ENCODE measurements around the gene GRIN3A.
"Not testable (repeated sequence)": the region's sequence is repeated elsewhere in the genome, so short reads cannot be mapped to it uniquely, and the experiment has no call there.

The GRIN3A gene

DNA sequence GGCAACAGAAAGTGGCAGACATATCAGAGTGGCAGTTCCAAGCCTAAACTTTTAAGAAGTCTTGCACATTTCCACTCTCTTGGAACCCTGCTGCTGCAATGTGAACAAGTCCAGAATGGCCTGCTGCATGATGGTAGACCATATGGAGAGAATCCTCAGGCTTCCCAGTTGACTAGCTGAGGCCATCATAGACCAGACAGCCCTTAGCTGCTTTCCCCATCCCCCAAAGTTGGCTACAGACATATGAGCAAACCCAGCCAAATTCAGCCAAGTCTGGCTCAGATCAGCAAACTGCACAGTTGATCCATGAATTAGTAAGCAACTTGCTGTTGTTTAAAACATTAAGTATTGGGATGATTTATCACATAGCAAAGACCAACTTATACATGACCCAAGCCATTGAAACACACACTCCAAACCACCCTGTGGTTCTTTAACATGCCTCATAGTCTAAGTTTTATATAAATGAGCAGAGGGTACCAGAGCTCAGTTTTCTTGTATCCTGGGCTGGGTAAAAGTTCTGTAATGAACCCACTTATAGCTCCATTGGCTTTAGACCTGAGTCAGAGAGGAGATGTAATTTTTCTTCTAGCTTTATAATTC is 163.6 kb downstream of the GRIN3A start:
- ATAC-seq, result no peak

DNA sequence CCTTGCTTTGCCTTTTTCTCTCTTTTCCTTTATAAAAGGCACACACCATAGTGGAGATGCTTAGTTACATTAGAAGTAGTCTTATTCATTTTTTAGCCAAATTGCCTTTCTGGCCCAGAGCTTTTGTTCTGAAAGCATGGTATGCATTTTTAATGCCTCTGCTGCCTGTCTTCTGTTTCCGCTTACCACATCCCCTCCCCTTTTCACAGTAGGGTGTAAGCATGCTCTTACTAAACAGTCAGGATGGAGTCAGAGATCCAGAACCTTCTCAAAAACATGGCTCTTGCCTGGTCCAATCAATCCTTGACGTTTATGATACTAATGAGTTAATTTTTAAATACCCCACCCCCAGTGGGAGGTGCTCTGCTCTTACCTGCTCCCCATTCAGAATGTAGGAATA is 166.1 kb downstream of the GRIN3A start:
- ATAC-seq, result peak; percentile 35 to 61

DNA sequence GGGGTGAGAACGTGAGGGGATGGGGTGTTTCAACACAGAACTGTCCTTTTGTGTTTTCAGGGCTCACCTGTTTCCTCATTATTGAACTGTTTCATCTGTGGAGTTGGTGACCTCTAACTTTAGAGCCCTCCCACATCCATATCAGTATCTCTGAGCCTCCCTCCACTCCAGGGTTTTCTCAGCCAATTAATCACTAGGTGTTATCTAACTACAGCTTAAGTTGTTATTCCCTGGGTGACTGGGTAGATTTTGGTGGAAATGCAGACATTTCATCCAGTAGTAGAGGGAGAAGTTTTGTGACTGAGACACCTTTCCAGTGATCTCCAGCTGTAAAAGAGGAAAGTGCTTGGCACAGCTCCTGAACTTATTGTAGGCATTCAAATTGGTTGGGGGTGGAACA is 167.3 kb downstream of the GRIN3A start:
- ATAC-seq, result no peak

DNA sequence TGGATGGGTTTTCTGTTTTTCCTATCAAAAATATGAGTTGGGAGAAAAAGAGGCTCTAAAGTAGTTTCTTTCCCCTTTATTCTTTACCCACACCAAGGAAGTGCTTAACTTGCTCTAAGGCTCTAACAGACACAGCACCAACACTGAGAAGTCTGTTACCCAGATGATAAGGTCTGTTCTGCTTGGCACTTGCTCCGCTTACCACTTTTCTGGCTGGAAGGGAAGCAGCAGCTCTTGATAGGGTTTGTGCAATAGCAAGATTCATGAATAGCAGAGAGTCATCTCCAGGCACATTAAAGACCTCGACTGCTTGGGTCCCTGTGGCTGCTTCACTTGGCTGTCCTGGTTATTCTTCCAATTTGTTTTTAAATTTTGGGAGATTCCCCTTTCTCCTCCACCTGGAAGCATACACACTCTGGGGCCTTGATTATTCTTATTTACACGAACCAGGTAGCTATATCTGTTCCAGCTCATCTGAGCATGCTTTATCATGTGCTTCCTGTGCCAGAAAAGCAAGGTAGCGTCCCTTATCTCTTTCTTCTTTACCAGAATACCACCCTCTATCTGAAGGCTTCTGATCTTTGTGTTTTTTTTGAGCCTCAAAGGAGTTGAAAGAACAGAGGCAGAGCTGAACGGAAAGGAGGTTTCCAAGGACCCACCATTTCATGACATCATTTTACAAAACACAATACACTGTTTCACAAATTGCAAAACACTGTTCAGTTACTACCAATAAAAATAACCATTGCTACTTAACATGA is 168.5 kb downstream of the GRIN3A start:
- no peak for ATAC-seq

DNA sequence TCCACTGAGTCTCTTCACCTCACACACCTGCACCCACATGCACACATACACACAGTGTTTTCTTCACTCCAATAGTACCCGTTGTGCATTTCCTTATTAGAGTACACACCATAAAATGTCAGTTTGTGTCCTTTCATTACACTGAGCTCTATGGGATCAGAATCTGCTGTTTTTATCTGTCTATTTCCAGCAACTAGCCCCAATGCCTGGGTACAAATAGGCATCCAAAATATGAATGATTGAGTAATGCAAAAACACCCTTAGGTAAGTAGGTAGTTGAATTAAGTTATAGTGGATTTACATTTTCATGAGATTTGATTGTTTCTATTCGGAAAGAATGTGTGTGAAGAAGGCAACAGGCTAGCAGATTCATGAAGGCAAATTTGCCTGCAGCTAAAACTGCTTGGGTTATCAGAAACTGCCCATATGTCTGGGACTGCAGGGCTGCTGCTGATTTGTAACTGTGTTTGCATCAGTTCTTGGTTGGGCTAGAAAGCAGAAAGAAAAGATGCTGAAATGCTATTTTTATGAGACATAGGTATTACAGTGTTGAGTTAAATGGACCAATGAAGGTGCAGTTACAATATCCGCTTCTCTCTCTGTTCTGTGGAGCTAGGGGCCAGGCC is 170.6 kb downstream of the GRIN3A start:
- no peak for ATAC-seq

DNA sequence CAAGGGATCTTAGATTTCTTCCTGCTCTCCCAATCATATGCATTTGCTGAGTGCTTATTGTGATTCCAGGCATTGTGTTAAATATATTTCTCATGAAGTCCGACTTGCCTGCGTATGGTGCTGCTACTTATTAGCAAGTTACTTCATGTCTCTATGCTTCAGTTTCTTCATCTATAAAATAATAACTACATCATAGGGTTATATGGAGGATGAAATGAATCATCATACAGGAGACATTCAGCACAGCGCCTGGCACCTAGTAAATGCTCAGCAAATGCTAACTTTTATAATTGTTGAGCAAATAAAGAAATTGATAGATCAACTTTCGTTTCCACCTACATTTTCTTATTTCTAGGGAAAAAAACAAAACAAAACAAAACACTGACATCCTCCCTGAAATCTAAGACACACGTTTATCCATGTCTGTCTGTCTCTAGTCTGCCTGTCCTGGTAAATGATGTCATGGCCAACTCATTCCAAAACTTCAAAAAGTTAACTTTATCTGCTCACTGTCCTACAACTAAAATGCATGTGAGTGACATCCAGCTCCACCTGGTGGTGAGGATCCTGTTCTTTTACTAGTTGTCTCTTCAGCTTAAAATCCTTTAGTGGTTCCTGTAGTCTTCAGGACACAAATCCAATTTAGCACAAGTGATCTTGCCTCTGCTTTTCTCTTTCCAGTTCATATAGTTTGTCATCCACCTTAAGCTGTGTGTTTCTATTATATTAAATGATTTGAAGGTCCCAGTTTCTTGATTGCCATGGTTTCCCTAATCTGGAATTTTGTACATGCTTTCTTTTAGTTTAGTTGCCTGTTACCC is 171.3 kb downstream of the GRIN3A start:
- peak; percentile 46 to 72 for ATAC-seq

DNA sequence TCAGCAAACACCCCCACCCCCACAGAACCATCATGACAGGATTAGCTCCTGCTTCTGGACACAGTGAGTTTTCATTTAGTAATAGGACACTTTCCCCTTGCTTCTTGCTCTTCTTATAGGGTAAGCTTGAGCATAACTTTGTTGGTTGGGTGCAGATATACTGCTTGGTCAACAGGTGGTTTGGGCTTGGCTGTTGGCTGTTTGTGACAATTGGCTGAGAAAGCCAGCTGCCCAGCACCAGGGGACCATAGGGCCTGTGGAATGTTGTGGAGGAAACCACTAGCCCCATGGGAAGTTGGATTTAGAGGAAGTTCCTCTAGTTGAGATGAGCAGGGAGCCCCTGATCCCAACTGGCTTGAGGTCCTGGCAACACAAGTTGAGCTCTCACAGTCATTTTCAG is 174.2 kb downstream of the GRIN3A start:
- no peak for ATAC-seq

DNA sequence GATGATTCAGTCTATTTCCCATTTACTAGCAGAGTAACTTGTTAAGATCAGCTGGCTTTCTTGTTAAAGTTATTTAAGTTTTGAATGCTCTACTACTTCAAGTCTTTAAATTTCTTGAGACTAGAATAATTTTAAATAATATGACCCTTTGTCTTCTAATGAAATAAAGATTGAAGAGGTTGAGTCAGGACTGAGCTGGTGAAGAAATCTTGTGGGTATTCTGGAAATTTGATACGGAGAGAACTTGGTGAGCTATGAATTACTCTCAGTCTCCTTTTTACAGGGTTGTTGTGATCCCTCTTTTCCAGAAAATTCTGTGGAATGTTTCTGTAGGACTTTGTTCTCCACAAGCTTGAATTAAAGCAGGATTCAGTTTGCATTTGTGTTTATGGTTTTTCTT is 175.5 kb downstream of the GRIN3A start:
- no peak for ATAC-seq

DNA sequence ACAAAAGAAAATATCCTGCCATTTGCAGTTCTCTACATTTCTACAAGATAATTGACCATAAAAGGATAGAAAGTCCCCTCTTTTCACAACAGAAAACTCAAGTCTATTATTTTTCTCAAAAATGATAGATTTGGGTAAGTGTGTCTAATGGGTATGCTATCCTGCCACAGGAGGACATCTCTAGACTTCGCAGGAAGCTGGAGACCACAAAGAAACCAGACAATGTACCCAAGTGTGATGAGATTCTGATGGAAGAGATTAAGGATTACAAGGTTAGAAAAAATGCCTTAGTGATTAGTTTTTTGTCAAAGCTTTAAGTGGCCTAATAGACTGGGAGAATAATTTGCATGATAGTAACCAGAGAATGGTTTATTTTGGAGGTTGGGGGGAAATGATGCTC is 176.7 kb downstream of the GRIN3A start:
- no peak for ATAC-seq

DNA sequence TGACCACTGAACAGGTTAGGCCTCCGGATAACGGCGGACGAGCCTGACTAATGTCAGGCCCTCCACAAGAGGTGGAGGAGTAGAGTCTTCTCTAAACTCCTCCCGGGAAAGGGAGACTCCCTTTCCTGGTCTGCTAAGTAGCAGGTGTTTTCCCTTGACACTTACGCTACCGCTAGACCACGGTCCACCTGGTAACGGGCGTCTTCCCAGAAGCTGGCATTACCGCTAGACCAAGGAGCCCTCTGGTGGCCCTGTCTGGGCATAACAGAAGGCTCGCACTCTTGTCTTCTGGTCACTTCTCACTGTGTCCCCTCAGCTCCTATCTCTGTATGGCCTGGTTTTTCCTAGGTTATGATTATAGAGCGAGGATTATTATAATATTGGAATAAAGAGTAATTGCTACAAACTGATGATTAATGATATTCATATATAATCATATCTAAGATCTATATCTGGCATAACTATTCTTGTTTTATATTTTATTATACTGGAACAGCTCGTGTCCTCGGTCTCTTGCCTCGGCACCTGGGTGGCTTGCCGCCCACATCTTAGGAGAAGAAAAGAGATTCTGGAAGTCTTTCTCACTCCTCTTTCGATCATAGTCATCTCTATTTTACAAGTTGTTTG is 188.9 kb downstream of the GRIN3A start:
- ATAC-seq, result not testable (repeated sequence)

DNA sequence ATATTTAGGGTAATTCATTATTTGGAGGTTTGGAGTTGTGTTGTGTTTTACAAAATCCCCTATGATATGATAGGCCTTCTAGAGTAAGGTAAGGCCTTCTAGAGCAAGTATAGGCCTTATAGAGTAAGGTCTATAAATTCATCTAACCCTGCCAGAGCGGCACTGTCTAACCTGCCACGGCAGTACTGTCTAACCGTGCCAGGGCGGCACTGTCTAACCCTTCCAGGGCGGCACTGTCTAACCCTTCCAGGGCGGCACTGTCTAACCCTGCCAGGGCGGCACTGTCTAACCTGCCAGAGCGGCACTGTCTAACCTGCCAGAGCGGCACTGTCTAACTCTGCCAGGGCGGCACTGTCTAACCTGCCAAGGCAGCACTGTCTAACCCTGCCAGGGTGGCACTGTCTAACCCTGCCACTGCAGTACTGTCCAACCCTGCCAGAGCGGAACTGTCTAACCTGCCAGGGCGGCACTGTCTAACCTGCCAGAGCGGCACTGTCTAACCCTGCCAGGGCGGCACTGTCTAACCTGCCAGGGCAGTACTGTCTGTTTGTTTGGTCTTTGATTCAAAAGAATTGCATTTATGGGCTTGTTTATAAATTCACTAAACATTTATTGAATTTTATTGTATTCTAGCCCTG is 195.2 kb downstream of the GRIN3A start:
- ATAC-seq, result no peak

DNA sequence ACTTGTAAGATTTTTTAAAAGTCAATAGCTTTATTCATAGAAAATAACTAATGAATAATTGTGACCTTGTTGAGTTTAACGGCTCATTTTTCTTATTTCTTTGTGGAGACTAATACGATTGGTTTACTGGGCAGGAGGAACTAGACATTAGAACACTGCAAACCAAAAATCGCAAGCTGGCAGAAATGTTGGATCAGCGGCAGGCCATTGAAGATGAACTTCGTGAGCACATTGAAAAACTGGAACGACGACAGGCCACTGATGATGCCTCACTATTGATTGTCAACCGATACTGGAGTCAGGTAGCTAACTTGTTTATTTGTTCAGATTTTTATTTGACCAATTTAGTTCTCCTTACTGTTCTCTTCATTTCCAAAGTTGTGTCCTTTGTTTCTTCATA is 198.4 kb downstream of the GRIN3A start:
- ATAC-seq, result no peak

DNA sequence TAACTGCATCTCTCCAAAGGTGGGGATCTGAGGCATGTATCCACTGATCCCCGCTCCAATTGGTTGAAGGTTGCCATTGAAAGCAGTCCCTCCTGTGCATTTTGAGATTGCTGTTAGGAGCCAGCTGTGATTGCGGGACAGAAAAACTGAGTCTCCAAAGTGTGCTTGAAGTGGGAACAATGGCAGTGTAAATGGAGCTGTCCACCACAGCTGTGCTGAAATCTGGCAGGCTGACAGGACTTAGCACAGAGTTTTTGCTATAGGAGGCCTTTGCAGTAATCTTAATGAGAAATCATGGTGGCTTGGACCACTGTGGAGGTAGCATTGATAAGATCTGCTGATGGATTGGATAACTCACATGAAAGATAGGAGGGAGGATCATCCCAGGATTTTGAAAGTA is 201.5 kb downstream of the GRIN3A start:
- no peak for ATAC-seq

DNA sequence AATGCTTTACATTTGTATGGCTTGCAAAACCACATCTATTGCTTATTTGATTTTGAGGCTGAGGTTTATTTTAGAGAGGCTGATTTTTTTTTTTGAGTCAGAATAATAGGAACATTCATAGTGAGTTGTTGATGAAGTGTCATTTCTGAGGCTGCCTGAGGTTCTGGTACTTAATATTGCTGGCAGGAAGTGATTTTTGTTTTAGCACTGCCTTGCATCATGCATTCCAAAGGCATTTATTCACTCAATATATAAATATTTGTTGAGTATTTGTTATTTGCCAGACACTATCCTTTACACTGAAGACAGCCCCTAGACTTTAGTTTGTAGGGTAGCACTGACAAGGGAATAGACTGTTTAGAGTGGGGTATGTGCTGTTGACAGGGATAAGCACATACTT is 202.1 kb downstream of the GRIN3A start:
- ATAC-seq, result no peak

DNA sequence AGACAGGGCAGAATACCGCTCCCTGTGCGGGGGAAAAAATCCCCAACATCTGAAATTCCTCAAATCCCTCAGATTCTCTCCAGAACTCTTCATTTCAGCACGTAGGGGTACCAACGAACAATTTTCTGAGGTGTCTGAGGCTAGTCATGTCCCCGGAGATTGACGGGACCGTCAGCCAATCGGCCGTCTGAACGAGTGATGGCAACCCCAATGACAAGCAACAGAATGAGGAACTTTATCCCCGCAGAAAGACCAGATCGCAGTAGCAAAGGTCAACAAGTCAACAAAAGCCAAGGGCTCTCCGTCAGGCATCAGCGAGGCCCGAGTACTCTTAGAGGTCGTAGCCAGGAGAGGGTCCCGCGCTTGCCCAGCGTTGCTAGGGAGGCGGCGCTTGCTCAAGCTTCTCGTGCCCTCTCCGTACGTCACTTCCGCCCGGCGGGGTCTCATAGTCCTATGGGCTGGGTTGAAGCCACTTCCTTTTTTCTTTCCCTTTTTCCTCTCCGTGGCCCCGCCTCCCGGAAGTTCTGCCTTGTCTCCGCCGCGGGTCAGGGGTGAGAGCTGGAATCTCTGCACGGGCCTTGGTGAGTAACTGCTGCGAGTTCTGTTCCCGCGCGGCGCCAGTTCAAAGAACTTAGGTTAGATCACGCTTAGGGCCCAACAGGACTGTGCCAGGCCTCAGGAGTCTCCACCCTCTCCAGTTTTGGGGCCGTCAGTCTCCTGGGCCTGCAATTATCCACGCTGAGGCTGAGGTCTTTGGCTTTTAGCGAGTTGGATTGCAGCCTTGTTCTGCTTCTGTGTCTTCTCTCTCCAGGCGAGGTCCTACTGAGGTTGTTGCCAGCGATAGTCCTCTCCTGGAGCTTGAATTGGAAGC is 204.9 kb downstream of the GRIN3A start, which contains the start of gene RNF20:
RNF20 (plus strand) TSS at position 520 of the 871 bp plus-strand sequence. CDS start 1,571 bp downstream, outside the sequence.
- peak; percentile 96 for ATAC-seq

DNA sequence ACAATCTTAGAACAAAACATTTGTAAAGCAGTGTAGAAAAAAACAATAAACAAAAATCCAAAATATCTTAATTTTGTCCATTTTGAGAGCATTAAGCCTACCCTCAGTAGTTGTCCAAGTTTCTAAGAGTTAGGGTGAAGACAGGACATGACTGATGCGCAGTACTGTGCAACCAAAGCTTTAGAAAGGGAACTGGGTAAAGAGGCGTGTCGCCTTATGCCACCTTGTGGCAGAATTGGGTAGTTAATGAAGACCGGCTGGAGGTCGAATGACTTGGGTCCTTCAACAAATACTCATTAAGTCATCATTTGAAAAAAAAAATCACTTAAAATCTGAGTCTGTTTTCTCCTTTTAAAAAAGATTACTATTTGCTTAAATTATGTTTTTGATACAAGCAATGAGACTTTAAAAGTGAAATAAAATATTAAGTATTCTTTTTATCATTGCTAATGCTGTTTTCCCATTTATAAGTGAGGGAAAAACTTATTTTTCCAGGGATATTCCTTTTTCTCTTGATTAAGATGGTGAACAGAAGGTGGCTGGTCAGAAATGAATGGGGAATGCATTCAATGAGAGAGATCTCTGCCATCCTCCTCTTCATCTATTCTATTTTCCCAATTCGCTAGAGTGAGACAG is 208.3 kb downstream of the GRIN3A start:
- ATAC-seq, result peak; percentile 26 to 27

DNA sequence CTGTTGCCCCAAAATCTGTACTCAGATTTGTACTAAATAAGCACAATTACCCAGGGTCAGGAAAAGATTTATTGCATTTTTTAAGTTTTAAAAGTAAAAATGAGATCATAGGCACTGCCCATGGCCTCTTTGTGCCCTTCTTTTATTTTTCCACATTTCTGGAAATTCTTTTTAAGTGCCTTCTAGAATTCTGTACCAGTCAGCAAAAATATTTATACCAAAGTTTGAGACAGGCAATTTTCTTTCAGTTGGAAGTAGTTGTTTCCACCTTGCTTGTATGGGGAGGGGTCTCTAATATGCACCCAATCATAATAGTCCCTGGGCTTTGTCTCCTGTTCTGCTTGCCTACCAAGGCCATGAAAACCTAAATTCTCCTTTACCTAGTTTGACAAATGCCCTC is 210.4 kb downstream of the GRIN3A start:
- no peak for ATAC-seq

DNA sequence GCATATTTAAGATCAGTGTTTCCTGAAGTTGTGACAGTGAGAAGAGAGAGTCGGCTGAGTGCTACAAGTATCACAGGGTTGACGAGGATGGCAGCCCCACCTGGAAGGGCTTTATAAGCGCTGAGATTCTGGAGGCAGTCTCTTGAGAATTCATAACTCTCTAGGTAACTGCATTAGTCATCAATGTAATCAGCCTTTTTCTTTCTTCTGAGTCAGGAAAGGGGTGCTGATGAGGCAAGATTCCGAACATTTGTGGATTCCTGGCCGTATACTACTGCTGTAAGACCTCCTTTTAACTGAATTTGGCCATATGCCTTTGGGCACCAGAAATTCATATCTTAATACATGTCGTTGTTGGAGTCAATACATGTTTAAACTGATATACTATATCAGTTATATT is 211.4 kb downstream of the GRIN3A start:
- ATAC-seq, result no peak

DNA sequence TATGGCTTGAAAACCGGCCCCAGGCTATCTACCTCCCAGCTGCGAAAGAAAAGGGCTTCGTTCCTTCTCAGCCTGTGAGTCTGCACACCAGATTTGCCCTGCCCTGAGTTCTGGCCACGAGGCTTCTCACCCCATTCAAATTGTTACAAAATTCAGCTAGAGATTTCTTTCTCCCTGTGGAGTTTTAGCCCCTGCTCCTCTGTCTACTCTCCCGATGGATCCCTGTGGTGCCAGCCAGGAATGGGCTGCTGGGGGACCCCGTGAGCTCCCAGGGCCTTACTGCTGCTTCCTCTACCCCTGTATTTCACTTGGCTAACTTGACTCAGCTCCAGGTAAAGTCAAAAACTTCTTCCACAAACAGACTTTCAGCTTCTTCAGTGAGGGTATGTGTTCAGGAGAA is 214.1 kb downstream of the GRIN3A start:
- no peak for ATAC-seq

All from activated CD4-positive, CD25-positive, alpha-beta regulatory T cell treated with anti-CD3 and anti-CD28 coated beads, Interleukin-2, amount 50 U/mL, for 24 hours (primary cell).